NCI-H510A treated with DMSO at 0.1 percent for 48 hours (cell line): Measurements from ENCODE around the gene TRAF7.
"Not testable (repeated sequence)": the region's sequence is repeated elsewhere in the genome, so short reads cannot be mapped to it uniquely, and the experiment has no call there.

ENCODE experiments used
- DNase-seq: peaks from one replicate; lab custom pipeline; 2025; lab: John Stamatoyannopoulos, UW

TRAF7 gene

GRCh38 chr16:2155091-2155950 is at the start of gene TRAF7:
Gene TRAF7, plus strand, starts transcription at chr16:2155782. Its CDS starts 8,139 bp downstream, at chr16:2163921.
- DNase-seq: peak; percentile 94

GRCh38 chr16:2106211-2106610 is 49.4 kb upstream of the TRAF7 start:
- DNase-seq: not testable (repeated sequence)

GRCh38 chr16:2107121-2107790 is 48.3 kb upstream of the TRAF7 start:
- DNase-seq: not testable (repeated sequence)

GRCh38 chr16:2107791-2108125 is 47.8 kb upstream of the TRAF7 start:
- not testable (repeated sequence) for DNase-seq

- not testable (repeated sequence) for DNase-seq
Observed at GRCh38 chr16:2108446-2109270, 46.9 kb upstream of the TRAF7 start.

GRCh38 chr16:2109271-2109580 is 46.4 kb upstream of the TRAF7 start:
- DNase-seq: not testable (repeated sequence)

GRCh38 chr16:2109872-2110271 is 45.7 kb upstream of the TRAF7 start:
- not testable (repeated sequence) for DNase-seq

GRCh38 chr16:2110332-2111008 is 45.1 kb upstream of the TRAF7 start:
- DNase-seq: not testable (repeated sequence)

- not testable (repeated sequence) for DNase-seq
Observed at GRCh38 chr16:2111009-2111353, 44.6 kb upstream of the TRAF7 start.

- DNase-seq: not testable (repeated sequence)
Observed at GRCh38 chr16:2111412-2112335, 43.9 kb upstream of the TRAF7 start.

GRCh38 chr16:2112539-2113106 is 43.0 kb upstream of the TRAF7 start:
- not testable (repeated sequence) for DNase-seq

GRCh38 chr16:2114225-2114624 is 41.4 kb upstream of the TRAF7 start:
- DNase-seq: not testable (repeated sequence)

GRCh38 chr16:2114885-2115590 is 40.5 kb upstream of the TRAF7 start:
- DNase-seq: not testable (repeated sequence)

GRCh38 chr16:2115591-2115973 is 40.0 kb upstream of the TRAF7 start:
- DNase-seq: no peak

GRCh38 chr16:2116428-2116827 is 39.2 kb upstream of the TRAF7 start:
- not testable (repeated sequence) for DNase-seq

GRCh38 chr16:2117341-2117740 is 38.2 kb upstream of the TRAF7 start:
- DNase-seq: not testable (repeated sequence)

GRCh38 chr16:2117960-2118722 is 37.4 kb upstream of the TRAF7 start:
- DNase-seq: not testable (repeated sequence)

GRCh38 chr16:2121325-2121724 is 34.3 kb upstream of the TRAF7 start:
- not testable (repeated sequence) for DNase-seq

GRCh38 chr16:2121853-2122252 is 33.7 kb upstream of the TRAF7 start:
- DNase-seq: no peak
